Activated naive CD4-positive, alpha-beta T cell treated with anti-CD3 and anti-CD28 coated beads, Interleukin-2, amount 50 U/mL, for 16 hours (primary cell): ENCODE results near the gene CYP4F8.
"Not testable (repeated sequence)": the region's sequence is repeated elsewhere in the genome, so short reads cannot be mapped to it uniquely, and the experiment has no call there.

Experiments
- DNase-seq: peaks from one replicate; pipeline ENCODE4 v3.0.0-alpha.2; 2020

The CYP4F8 gene

DNA sequence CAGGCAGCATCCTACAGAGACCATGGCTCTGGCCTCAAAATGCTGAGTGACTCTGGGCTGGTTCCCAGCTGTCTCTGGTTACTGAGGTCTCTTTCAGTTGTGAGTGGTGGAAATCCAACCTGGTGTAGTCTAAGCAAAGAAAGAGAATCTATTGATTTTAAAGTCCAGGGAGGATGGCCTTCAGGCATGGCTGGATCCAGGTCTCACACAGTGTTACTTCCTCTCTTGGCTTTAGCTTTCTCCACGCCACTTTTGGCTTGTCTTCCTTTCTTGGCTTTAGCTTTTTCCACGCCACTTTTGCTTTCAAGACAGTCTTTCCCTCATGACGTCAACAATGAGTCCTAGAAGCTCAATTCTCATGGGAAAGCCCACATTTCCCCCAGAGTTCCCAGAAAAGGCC lies 29.8 kb downstream of the CYP4F8 start:
- DNase-seq = no peak

GRCh38 chr19:15649526-15649925 lies 34.5 kb downstream of the CYP4F8 start:
- no peak for DNase-seq

DNA sequence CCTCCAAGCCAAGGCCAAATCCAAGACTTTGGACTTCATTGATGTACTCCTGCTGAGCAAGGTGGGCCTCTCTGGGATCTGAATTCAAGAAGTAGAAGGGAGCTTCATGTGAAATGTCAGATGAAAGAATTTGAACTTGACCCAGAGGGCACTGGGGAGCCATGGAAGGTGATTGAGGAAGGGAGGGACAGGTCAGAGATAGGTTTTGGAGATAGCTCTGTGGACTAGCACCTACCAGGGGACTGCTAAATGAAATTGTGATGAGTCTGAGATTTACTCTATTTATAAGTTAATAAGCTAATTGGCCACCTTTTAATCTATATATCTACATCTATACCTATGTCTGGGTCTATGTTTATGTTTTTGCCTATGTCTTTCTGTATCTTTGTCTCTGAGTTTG lies 35.1 kb downstream of the CYP4F8 start:
- DNase-seq = not testable (repeated sequence)

- no peak for DNase-seq
Observed at GRCh38 chr19:15651791-15652190, 36.8 kb downstream of the CYP4F8 start.

GRCh38 chr19:15652559-15653278 lies 37.7 kb downstream of the CYP4F8 start:
- DNase-seq = no peak

- DNase-seq = no peak
Observed at GRCh38 chr19:15656467-15656866, 41.4 kb downstream of the CYP4F8 start.

DNA sequence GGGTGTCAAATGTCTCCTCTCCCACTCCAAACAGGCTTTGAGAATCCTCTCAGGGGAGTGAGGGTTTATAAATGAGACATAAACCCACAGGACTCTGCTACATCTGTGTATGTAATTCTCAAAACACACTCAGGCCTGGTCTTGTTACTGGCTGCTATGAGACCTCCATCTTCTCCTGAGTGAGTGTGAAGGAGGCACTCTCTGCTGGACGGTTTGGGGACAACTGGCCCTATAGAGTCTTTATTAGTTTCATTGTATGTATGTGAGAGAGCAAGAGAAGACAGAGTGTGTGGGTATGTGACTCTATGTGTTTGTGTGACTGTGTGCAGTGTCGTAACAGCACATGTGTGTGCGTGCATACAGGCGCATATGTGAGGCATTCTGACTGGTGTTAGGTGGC lies 48.2 kb downstream of the CYP4F8 start:
- DNase-seq = no peak

DNA sequence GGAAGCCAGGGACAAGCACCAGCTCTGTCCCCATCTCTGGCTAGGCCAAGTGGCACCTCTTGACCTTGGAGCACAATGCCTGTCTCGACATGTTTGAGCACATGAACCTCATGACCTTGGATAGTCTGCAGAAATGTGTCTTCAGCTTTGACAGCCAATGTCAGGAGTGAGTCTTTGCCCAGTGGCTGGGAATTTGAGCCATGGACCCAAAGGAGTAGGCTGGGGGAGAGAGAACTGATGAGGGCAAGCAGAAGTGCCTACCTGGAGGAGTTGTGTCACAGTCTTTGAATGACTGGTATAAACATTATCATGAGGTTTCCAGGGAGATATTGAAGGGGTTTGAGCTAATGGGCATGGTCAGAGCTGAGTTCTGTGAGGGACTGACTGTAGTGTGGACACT lies 51.2 kb downstream of the CYP4F8 start:
- DNase-seq = no peak

GRCh38 chr19:15666883-15667282 lies 51.9 kb downstream of the CYP4F8 start:
- no peak for DNase-seq

- DNase-seq = no peak
Observed at GRCh38 chr19:15669440-15669839, 54.4 kb downstream of the CYP4F8 start.

DNA sequence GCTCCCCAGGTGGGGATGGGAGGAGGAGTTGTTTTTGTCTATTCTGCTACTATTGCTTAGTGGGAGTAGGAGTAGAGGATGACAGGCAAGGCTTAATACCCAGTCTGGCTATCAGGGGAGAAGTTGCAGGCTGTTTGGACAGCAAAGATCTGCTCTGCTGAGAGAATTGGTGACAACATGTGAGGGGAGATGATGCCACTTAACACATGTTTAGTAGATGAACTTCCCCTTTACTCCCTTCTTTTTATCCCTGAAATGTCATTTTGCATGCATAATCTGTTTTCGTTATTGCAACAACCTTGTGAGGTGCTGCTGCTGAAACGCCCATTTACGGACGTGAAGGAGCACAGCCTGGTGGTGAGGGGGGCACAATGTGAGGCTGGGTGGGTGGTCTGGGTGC lies 54.9 kb downstream of the CYP4F8 start:
- no peak for DNase-seq

DNA sequence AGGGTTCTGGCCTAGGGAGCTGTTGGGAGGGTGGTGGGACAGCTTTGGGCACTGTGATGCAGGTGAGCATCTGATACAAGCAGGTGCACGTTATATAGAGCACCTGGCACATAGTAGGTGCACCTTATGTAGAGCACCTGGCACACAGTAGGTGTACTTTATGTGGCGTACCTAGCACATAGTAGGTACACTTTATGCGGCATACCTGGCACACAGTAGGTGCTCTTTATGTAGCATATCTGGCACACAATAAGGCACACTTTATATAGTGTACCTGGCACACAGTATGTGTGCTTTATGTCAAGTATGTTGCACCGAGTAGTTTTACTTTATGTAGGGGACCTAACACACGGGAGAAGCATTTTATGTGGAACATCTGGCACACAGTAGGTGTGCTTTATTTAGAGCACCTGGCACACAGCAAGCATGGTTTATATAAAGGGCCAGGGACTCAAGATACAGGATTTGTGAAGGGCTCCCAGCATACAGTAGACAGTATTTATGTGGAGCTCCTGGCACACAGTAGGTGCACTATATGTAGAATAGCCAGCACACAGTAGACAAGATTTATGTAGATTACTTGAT lies 56.3 kb downstream of the CYP4F8 start:
- no peak for DNase-seq

GRCh38 chr19:15671891-15672579 lies 57.0 kb downstream of the CYP4F8 start:
- no peak for DNase-seq

DNA sequence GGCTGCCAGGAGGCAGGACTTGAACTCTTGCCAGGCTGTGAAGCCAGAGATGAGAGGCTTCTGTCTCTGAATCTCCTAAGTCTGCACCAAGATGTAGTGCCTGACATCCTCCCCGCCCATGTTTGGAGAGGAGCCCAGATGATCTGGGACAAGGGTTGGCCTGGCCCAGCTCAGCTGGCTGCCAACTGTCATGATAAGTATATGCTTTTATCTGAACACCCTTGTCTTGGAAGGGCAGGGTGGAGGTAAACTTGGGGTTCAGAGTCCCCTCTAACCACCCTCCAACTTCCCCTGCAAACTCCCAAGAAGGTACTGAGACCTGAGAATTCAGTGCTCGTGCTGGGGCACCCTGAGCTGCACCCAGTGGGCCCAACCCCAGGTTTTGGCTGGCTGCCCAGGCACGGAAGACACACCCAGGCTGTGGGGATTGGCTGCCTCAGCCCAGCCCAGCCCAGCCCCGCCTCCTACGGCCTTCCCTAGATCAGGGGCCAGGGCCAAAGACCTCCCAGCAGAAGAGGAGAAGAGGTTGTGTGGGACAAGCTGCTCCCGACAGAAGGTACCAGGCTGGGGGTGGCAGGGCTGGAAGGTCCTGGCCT lies 57.7 kb downstream of the CYP4F8 start, which contains the start of gene CYP4F12:
Gene CYP4F12 (plus strand): TSS at position 508 of the 596 bp plus-strand sequence. CDS start 443 bp downstream, outside the sequence.
- no peak for DNase-seq

DNA sequence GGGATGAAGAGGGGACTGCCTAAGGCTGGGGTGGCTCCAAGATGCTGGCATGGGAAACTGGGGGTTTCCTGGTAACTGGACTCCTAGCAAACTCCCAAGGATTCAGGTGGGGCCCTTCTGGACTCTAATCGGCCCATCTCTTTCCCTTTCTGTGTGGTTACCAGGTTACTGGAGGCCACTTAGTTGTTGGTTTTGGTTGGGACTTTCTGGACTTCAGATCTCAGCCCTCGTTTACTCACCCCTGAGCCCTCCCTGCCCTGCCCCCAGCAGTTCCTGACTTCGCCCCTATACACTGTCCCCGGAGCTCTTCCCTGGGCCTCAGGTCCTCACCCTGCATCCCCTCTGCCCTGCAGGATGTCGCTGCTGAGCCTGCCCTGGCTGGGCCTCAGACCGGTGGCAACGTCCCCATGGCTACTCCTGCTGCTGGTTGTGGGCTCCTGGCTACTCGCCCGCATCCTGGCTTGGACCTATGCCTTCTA lies 58.2 kb downstream of the CYP4F8 start:
- no peak for DNase-seq

DNA sequence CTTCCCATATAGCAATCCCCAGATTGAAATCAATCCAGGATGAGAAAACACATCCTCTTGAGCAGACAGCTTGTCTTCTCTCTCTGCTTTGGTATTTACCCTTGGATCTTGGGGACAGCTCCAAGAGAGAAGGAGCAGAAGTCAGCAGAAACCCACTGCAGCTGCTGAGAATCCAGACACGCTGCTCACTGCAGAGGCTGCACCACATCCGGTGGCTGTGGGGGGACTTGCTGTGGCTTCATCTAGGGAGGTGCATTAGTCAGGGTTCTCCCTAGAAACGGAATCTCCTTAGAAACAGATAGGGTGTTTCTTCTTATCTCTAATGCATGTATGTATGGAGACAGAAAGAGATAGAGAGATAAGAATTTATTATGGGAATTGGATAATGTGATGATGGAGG lies 60.5 kb downstream of the CYP4F8 start:
- DNase-seq = no peak

- no peak for DNase-seq
Observed at GRCh38 chr19:15679089-15679488, 64.1 kb downstream of the CYP4F8 start.

- not testable (repeated sequence) for DNase-seq
Observed at GRCh38 chr19:15679865-15680264, 64.8 kb downstream of the CYP4F8 start.
